Measurements from ENCODE around the gene LILRA5.

LILRA5 gene

GRCh38 chr19:54351474-54351873 is 38.5 kb upstream of the LILRA5 start:
- H3K9ac ChIP-seq (ENCODE audit: low read length in 5 of 5) = no peak overlapping the region
- peaks cover 0 to 26% (median 25%) of the 10 kb centered on the region in 5 donors for H3K36me3 ChIP-seq (ENCODE audit: control insufficient read depth in 5 of 5, insufficient read depth in 5 of 5, low read length in 5 of 5)
- peaks cover 0 to 10% (median 0%) of the 10 kb centered on the region in 5 donors for H3K27me3 ChIP-seq (ENCODE audit: control insufficient read depth in 5 of 5, insufficient read depth in 4 of 5, low read length in 5 of 5)
- H3K4me3 ChIP-seq (ENCODE audit: low read depth in 1 of 5, low read length in 5 of 5) = no peak overlapping the region
- H3K27ac ChIP-seq (ENCODE audit: low read depth, low read length) = no peak overlapping the region
- H3K4me1 ChIP-seq (ENCODE audit: control insufficient read depth in 5 of 5, insufficient read depth in 5 of 5, low read length in 5 of 5) = peaks cover 0 to 13% (median 7%) of the 10 kb centered on the region in 5 donors
- H3K9me3 ChIP-seq (ENCODE audit: control insufficient read depth in 5 of 5, low read length in 5 of 5) = no peaks in the 10 kb centered on the region

- H3K36me3 ChIP-seq (ENCODE audit: control insufficient read depth in 5 of 5, insufficient read depth in 5 of 5, low read length in 5 of 5) = no peaks in the 10 kb centered on the region
- H3K27me3 ChIP-seq (ENCODE audit: control insufficient read depth in 5 of 5, insufficient read depth in 4 of 5, low read length in 5 of 5) = peaks cover 0 to 10% (median 0%) of the 10 kb centered on the region in 5 donors
- no peaks in the 10 kb centered on the region for H3K9me3 ChIP-seq (ENCODE audit: control insufficient read depth in 5 of 5, low read length in 5 of 5)
- H3K27ac ChIP-seq (ENCODE audit: low read depth, low read length) = no peak overlapping the region
- peaks cover 0 to 6% (median 0%) of the 10 kb centered on the region in 5 donors for H3K4me1 ChIP-seq (ENCODE audit: control insufficient read depth in 5 of 5, insufficient read depth in 5 of 5, low read length in 5 of 5)
- H3K4me3 ChIP-seq (ENCODE audit: low read depth in 1 of 5, low read length in 5 of 5) = no peak overlapping the region
- H3K9ac ChIP-seq (ENCODE audit: low read length in 5 of 5) = no peak overlapping the region
Observed at GRCh38 chr19:54345938-54346386, 33.0 kb upstream of the LILRA5 start.

- no peak overlapping the region for H3K27ac ChIP-seq (ENCODE audit: low read depth, low read length)
- H3K36me3 ChIP-seq (ENCODE audit: control insufficient read depth in 5 of 5, insufficient read depth in 5 of 5, low read length in 5 of 5) = no peaks in the 10 kb centered on the region
- peaks cover 0 to 17% (median 0%) of the 10 kb centered on the region in 5 donors for H3K4me1 ChIP-seq (ENCODE audit: control insufficient read depth in 5 of 5, insufficient read depth in 5 of 5, low read length in 5 of 5)
- H3K9me3 ChIP-seq (ENCODE audit: control insufficient read depth in 5 of 5, low read length in 5 of 5) = no peaks in the 10 kb centered on the region
- H3K4me3 ChIP-seq (ENCODE audit: low read depth in 1 of 5, low read length in 5 of 5) = no peak overlapping the region
- H3K9ac ChIP-seq (ENCODE audit: low read length in 5 of 5) = no peak overlapping the region
- H3K27me3 ChIP-seq (ENCODE audit: control insufficient read depth in 5 of 5, insufficient read depth in 4 of 5, low read length in 5 of 5) = peaks cover 0 to 7% (median 0%) of the 10 kb centered on the region in 5 donors
Observed at GRCh38 chr19:54343868-54344267, 30.9 kb upstream of the LILRA5 start.

GRCh38 chr19:54341295-54341694 is 28.3 kb upstream of the LILRA5 start:
- no peaks in the 10 kb centered on the region for H3K9me3 ChIP-seq (ENCODE audit: control insufficient read depth in 5 of 5, low read length in 5 of 5)
- no peaks in the 10 kb centered on the region for H3K36me3 ChIP-seq (ENCODE audit: control insufficient read depth in 5 of 5, insufficient read depth in 5 of 5, low read length in 5 of 5)
- H3K9ac ChIP-seq (ENCODE audit: low read length in 5 of 5) = no peak overlapping the region
- H3K4me3 ChIP-seq (ENCODE audit: low read depth in 1 of 5, low read length in 5 of 5) = no peak overlapping the region
- H3K27ac ChIP-seq (ENCODE audit: low read depth, low read length) = no peak overlapping the region
- peaks cover 0 to 11% (median 0%) of the 10 kb centered on the region in 5 donors for H3K4me1 ChIP-seq (ENCODE audit: control insufficient read depth in 5 of 5, insufficient read depth in 5 of 5, low read length in 5 of 5)
- H3K27me3 ChIP-seq (ENCODE audit: control insufficient read depth in 5 of 5, insufficient read depth in 4 of 5, low read length in 5 of 5) = peaks cover 0 to 13% (median 0%) of the 10 kb centered on the region in 5 donors

GRCh38 chr19:54339646-54340358 is 26.8 kb upstream of the LILRA5 start:
- Histone ChIP-seq H3K27me3 (ENCODE audit: control insufficient read depth in 5 of 5, insufficient read depth in 4 of 5, low read length in 5 of 5) (peaks cover 0 to 10% (median 0%) of the 10 kb centered on the region in 5 donors), H3K4me1 (ENCODE audit: control insufficient read depth in 5 of 5, insufficient read depth in 5 of 5, low read length in 5 of 5) (peaks cover 0 to 11% (median 0%) of the 10 kb centered on the region in 5 donors), H3K4me3 (ENCODE audit: low read depth in 1 of 5, low read length in 5 of 5) (no peak overlapping the region), H3K9ac (ENCODE audit: low read length in 5 of 5) (no peak overlapping the region), H3K36me3 (ENCODE audit: control insufficient read depth in 5 of 5, insufficient read depth in 5 of 5, low read length in 5 of 5) (no peaks in the 10 kb centered on the region), H3K27ac (ENCODE audit: low read depth, low read length) (no peak overlapping the region), H3K9me3 (ENCODE audit: control insufficient read depth in 5 of 5, low read length in 5 of 5) (no peaks in the 10 kb centered on the region)

- peaks cover 0 to 11% (median 0%) of the 10 kb centered on the region in 5 donors for H3K4me1 ChIP-seq (ENCODE audit: control insufficient read depth in 5 of 5, insufficient read depth in 5 of 5, low read length in 5 of 5)
- H3K27me3 ChIP-seq (ENCODE audit: control insufficient read depth in 5 of 5, insufficient read depth in 4 of 5, low read length in 5 of 5) = peaks cover 0 to 8% (median 0%) of the 10 kb centered on the region in 5 donors
- no peak overlapping the region for H3K4me3 ChIP-seq (ENCODE audit: low read depth in 1 of 5, low read length in 5 of 5)
- no peaks in the 10 kb centered on the region for H3K9me3 ChIP-seq (ENCODE audit: control insufficient read depth in 5 of 5, low read length in 5 of 5)
- no peaks in the 10 kb centered on the region for H3K36me3 ChIP-seq (ENCODE audit: control insufficient read depth in 5 of 5, insufficient read depth in 5 of 5, low read length in 5 of 5)
- H3K27ac ChIP-seq (ENCODE audit: low read depth, low read length) = no peak overlapping the region
- no peak overlapping the region for H3K9ac ChIP-seq (ENCODE audit: low read length in 5 of 5)
Observed at GRCh38 chr19:54338521-54338920, 25.6 kb upstream of the LILRA5 start.

GRCh38 chr19:54337858-54338230 is 24.9 kb upstream of the LILRA5 start:
- Histone ChIP-seq H3K4me3 (ENCODE audit: low read depth in 1 of 5, low read length in 5 of 5) (no peak overlapping the region), H3K27me3 (ENCODE audit: control insufficient read depth in 5 of 5, insufficient read depth in 4 of 5, low read length in 5 of 5) (peaks cover 0 to 8% (median 3%) of the 10 kb centered on the region in 5 donors), H3K4me1 (ENCODE audit: control insufficient read depth in 5 of 5, insufficient read depth in 5 of 5, low read length in 5 of 5) (peaks cover 0 to 11% (median 0%) of the 10 kb centered on the region in 5 donors), H3K9ac (ENCODE audit: low read length in 5 of 5) (no peak overlapping the region), H3K36me3 (ENCODE audit: control insufficient read depth in 5 of 5, insufficient read depth in 5 of 5, low read length in 5 of 5) (no peaks in the 10 kb centered on the region), H3K9me3 (ENCODE audit: control insufficient read depth in 5 of 5, low read length in 5 of 5) (no peaks in the 10 kb centered on the region), H3K27ac (ENCODE audit: low read depth, low read length) (no peak overlapping the region)

GRCh38 chr19:54336893-54337857 is 24.2 kb upstream of the LILRA5 start:
- Histone ChIP-seq H3K27ac (ENCODE audit: low read depth, low read length) (no peak overlapping the region), H3K27me3 (ENCODE audit: control insufficient read depth in 5 of 5, insufficient read depth in 4 of 5, low read length in 5 of 5) (peaks cover 0 to 8% (median 6%) of the 10 kb centered on the region in 5 donors), H3K4me1 (ENCODE audit: control insufficient read depth in 5 of 5, insufficient read depth in 5 of 5, low read length in 5 of 5) (peaks cover 0 to 11% (median 0%) of the 10 kb centered on the region in 5 donors), H3K36me3 (ENCODE audit: control insufficient read depth in 5 of 5, insufficient read depth in 5 of 5, low read length in 5 of 5) (no peaks in the 10 kb centered on the region), H3K9me3 (ENCODE audit: control insufficient read depth in 5 of 5, low read length in 5 of 5) (no peaks in the 10 kb centered on the region), H3K4me3 (ENCODE audit: low read depth in 1 of 5, low read length in 5 of 5) (no peak overlapping the region), H3K9ac (ENCODE audit: low read length in 5 of 5) (no peak overlapping the region)

GRCh38 chr19:54335979-54336892 is 23.3 kb upstream of the LILRA5 start:
- H3K4me3 ChIP-seq (ENCODE audit: low read depth in 1 of 5, low read length in 5 of 5) = no peak overlapping the region
- H3K27ac ChIP-seq (ENCODE audit: low read depth, low read length) = no peak overlapping the region

More at GRCh38 chr19:54335979-54336892, 23.3 kb upstream of the LILRA5 start:
- Histone ChIP-seq H3K36me3 (ENCODE audit: control insufficient read depth in 5 of 5, insufficient read depth in 5 of 5, low read length in 5 of 5) (no peaks in the 10 kb centered on the region), H3K9me3 (ENCODE audit: control insufficient read depth in 5 of 5, low read length in 5 of 5) (no peaks in the 10 kb centered on the region), H3K4me1 (ENCODE audit: control insufficient read depth in 5 of 5, insufficient read depth in 5 of 5, low read length in 5 of 5) (peaks cover 0 to 11% (median 0%) of the 10 kb centered on the region in 5 donors), H3K27me3 (ENCODE audit: control insufficient read depth in 5 of 5, insufficient read depth in 4 of 5, low read length in 5 of 5) (peaks cover 0 to 8% (median 6%) of the 10 kb centered on the region in 5 donors), H3K9ac (ENCODE audit: low read length in 5 of 5) (no peak overlapping the region)

All from subcutaneous abdominal adipose tissue (tissue), 5 donors.